Measurements from ENCODE around the gene UTS2B. TPM values are rescaled to one million over a fixed set of nuclear protein-coding genes. Genes with fewer than 3 reads are reported as not detected.

The UTS2B gene
- total and polyA plus RNA-seq, 4 donors = 0.15 to 2.8 (median 0.60) TPM

DNA sequence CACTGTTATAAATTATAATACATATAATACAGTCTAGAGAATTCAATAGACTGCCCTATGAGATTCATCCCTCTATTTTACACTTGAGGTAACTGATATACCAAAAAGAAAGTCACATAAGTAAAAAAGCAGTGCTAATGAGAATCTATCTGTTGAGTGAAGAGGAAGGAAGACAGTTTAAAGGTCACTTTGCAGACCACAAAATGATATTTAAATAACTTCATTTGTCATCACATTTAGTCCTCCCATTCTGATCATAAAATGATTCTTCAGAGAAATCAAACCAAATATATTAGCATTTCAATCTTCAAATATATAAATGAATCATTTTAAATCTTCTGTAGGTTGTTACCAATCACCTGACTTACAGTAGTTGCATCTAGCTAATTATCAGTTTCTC, 61.6 kb downstream of the UTS2B start:
- intact Hi-C loops (cut with DNase I) = no loop called here
- Histone ChIP-seq H3K27ac (ENCODE audit: low read depth in 1 of 2, low read length in 2 of 2) (no peak overlapping the region), H3K4me3 (ENCODE audit: low read length in 2 of 2) (no peak overlapping the region), H3K27me3 (ENCODE audit: control insufficient read depth in 1 of 2, insufficient read depth in 2 of 2, low read length in 1 of 2) (no peaks in the 10 kb centered on the region), H3K4me1 (ENCODE audit: control insufficient read depth in 1 of 2, insufficient read depth in 2 of 2, low read length in 2 of 2) (no peaks in the 10 kb centered on the region), H3K9me3 (ENCODE audit: control insufficient read depth, low read length) (no peaks in the 10 kb centered on the region), H3K36me3 (ENCODE audit: control insufficient read depth in 1 of 2, insufficient read depth in 2 of 2, low read length in 1 of 2) (no peaks in the 10 kb centered on the region)
- DNase-seq (no peak), ATAC-seq (ENCODE audit: low FRiP score) (no peak)

DNA sequence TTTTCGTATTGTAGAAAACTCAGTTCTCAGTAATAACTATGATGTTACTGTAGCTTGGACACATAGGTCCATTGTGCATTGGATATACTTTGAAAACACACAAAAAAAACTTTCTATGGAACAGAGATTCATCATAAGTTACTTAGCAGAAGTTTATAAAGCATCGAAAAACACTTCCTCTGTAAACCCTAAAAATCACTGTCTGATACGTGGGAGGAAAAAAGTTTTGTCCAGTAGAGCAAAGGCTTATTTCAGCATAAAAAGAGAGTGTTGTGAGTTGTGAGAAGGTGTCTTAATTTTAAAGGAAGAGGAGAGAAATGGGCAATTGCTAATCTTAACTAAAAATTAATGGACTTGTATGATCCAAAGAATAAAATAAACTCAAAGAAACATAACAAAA, 66.5 kb downstream of the UTS2B start:
- Histone ChIP-seq H3K4me3 (ENCODE audit: low read length in 2 of 2) (no peak overlapping the region), H3K9me3 (ENCODE audit: control insufficient read depth, low read length) (no peaks in the 10 kb centered on the region), H3K27me3 (ENCODE audit: control insufficient read depth in 1 of 2, insufficient read depth in 2 of 2, low read length in 1 of 2) (no peaks in the 10 kb centered on the region), H3K27ac (ENCODE audit: low read depth in 1 of 2, low read length in 2 of 2) (no peak overlapping the region), H3K36me3 (ENCODE audit: control insufficient read depth in 1 of 2, insufficient read depth in 2 of 2, low read length in 1 of 2) (no peaks in the 10 kb centered on the region), H3K4me1 (ENCODE audit: control insufficient read depth in 1 of 2, insufficient read depth in 2 of 2, low read length in 2 of 2) (no peaks in the 10 kb centered on the region)
- DNase-seq = no peak
- 66 to 67% methylated on average over 3 of the region's 3 CpGs for WGBS, 2 donors
- intact Hi-C loops (cut with DNase I) = no loop called here
- no peak for ATAC-seq (ENCODE audit: low FRiP score)

DNA sequence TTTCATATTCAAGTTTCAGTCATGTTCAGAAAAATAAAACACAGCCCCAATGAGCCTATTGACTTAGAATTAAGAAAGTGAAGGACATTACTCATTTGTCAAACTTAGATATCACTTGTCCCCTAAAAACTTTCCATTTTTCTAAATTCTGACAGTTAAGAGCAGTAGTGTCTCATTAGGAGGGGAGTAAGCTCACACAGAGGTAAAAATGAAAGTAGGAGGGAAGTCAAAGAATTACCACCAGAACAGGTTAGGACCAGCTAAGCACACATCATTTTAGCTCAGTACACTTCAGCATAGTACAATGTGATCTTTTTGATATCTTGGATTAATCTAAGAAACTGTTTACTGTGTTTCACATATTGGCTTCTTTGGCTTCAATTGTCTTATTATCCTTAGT, 67.0 kb downstream of the UTS2B start:
- H3K36me3 ChIP-seq (ENCODE audit: control insufficient read depth in 1 of 2, insufficient read depth in 2 of 2, low read length in 1 of 2) = no peaks in the 10 kb centered on the region
- no peak overlapping the region for H3K27ac ChIP-seq (ENCODE audit: low read depth in 1 of 2, low read length in 2 of 2)
- H3K4me1 ChIP-seq (ENCODE audit: control insufficient read depth in 1 of 2, insufficient read depth in 2 of 2, low read length in 2 of 2) = no peaks in the 10 kb centered on the region
- intact Hi-C loops (cut with DNase I) = no loop called here
- no peak for DNase-seq
- H3K9me3 ChIP-seq (ENCODE audit: control insufficient read depth, low read length) = no peaks in the 10 kb centered on the region
- no peak overlapping the region for H3K4me3 ChIP-seq (ENCODE audit: low read length in 2 of 2)
- no peak for ATAC-seq (ENCODE audit: low FRiP score)
- no peaks in the 10 kb centered on the region for H3K27me3 ChIP-seq (ENCODE audit: control insufficient read depth in 1 of 2, insufficient read depth in 2 of 2, low read length in 1 of 2)

DNA sequence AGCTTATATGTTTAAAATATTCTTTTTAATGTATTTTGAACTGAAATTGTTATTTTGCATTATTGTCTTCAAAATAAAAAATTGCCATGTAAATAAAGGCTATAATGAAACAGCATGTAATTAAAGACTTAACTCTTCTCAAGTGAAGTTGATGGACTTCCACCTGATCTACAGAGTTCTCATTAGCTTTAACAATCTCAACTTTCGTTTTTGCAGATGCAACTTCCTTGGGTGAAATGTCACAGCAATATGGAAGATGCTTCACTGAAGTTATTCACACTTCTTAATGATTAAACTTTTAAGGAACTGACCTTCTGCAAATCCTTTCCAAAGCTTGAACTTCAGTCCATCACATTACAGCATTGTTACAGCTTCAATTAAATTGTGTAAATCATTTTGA, 67.7 kb downstream of the UTS2B start:
- Histone ChIP-seq H3K4me3 (ENCODE audit: low read length in 2 of 2) (no peak overlapping the region), H3K27ac (ENCODE audit: low read depth in 1 of 2, low read length in 2 of 2) (no peak overlapping the region), H3K9me3 (ENCODE audit: control insufficient read depth, low read length) (no peaks in the 10 kb centered on the region), H3K27me3 (ENCODE audit: control insufficient read depth in 1 of 2, insufficient read depth in 2 of 2, low read length in 1 of 2) (no peaks in the 10 kb centered on the region), H3K4me1 (ENCODE audit: control insufficient read depth in 1 of 2, insufficient read depth in 2 of 2, low read length in 2 of 2) (no peaks in the 10 kb centered on the region), H3K36me3 (ENCODE audit: control insufficient read depth in 1 of 2, insufficient read depth in 2 of 2, low read length in 1 of 2) (no peaks in the 10 kb centered on the region)
- no peak for DNase-seq
- WGBS, 2 donors = 81 to 84% methylated on average over 1 of the region's 1 CpG
- no peak for ATAC-seq (ENCODE audit: low FRiP score)
- intact Hi-C loops (cut with DNase I) = no loop called here

GRCh38 chr3:191261304-191261638, 69.1 kb downstream of the UTS2B start:
- DNase-seq (no peak), ATAC-seq (ENCODE audit: low FRiP score) (no peak)
- Histone ChIP-seq H3K36me3 (ENCODE audit: control insufficient read depth in 1 of 2, insufficient read depth in 2 of 2, low read length in 1 of 2) (no peaks in the 10 kb centered on the region), H3K9me3 (ENCODE audit: control insufficient read depth, low read length) (no peaks in the 10 kb centered on the region), H3K27me3 (ENCODE audit: control insufficient read depth in 1 of 2, insufficient read depth in 2 of 2, low read length in 1 of 2) (no peaks in the 10 kb centered on the region), H3K27ac (ENCODE audit: low read depth in 1 of 2, low read length in 2 of 2) (no peak overlapping the region), H3K4me3 (ENCODE audit: low read length in 2 of 2) (no peak overlapping the region), H3K4me1 (ENCODE audit: control insufficient read depth in 1 of 2, insufficient read depth in 2 of 2, low read length in 2 of 2) (no peaks in the 10 kb centered on the region)
- intact Hi-C loops (cut with DNase I) = no loop called here

GRCh38 chr3:191260431-191261303, 69.7 kb downstream of the UTS2B start:
- Histone ChIP-seq H3K27me3 (ENCODE audit: control insufficient read depth in 1 of 2, insufficient read depth in 2 of 2, low read length in 1 of 2) (no peaks in the 10 kb centered on the region), H3K9me3 (ENCODE audit: control insufficient read depth, low read length) (no peaks in the 10 kb centered on the region), H3K4me1 (ENCODE audit: control insufficient read depth in 1 of 2, insufficient read depth in 2 of 2, low read length in 2 of 2) (no peaks in the 10 kb centered on the region), H3K36me3 (ENCODE audit: control insufficient read depth in 1 of 2, insufficient read depth in 2 of 2, low read length in 1 of 2) (no peaks in the 10 kb centered on the region), H3K4me3 (ENCODE audit: low read length in 2 of 2) (no peak overlapping the region), H3K27ac (ENCODE audit: low read depth in 1 of 2, low read length in 2 of 2) (no peak overlapping the region)
- ATAC-seq (ENCODE audit: low FRiP score) = no peak
- no peak for DNase-seq
- WGBS, 2 donors = 78 to 80% methylated on average over 11 of the region's 11 CpGs
- intact Hi-C loops (cut with DNase I) = no loop called here

GRCh38 chr3:191259486-191259885, 70.8 kb downstream of the UTS2B start:
- no peaks in the 10 kb centered on the region for H3K27me3 ChIP-seq (ENCODE audit: control insufficient read depth in 1 of 2, insufficient read depth in 2 of 2, low read length in 1 of 2)
- H3K4me1 ChIP-seq (ENCODE audit: control insufficient read depth in 1 of 2, insufficient read depth in 2 of 2, low read length in 2 of 2) = peaks cover 0 to 1% of the 10 kb centered on the region in 2 donors
- intact Hi-C loops (cut with DNase I) = no loop called here
- H3K36me3 ChIP-seq (ENCODE audit: control insufficient read depth in 1 of 2, insufficient read depth in 2 of 2, low read length in 1 of 2) = no peaks in the 10 kb centered on the region
- no peak overlapping the region for H3K4me3 ChIP-seq (ENCODE audit: low read length in 2 of 2)
- ATAC-seq (ENCODE audit: low FRiP score) = no peak
- 0 to 1% methylated on average over 1 of the region's 1 CpG for WGBS, 2 donors
- no peaks in the 10 kb centered on the region for H3K9me3 ChIP-seq (ENCODE audit: control insufficient read depth, low read length)
- no peak for DNase-seq
- no peak overlapping the region for H3K27ac ChIP-seq (ENCODE audit: low read depth in 1 of 2, low read length in 2 of 2)

- H3K4me1 ChIP-seq (ENCODE audit: control insufficient read depth in 1 of 2, insufficient read depth in 2 of 2, low read length in 2 of 2) = peaks cover 0 to 1% of the 10 kb centered on the region in 2 donors
- H3K27ac ChIP-seq (ENCODE audit: low read depth in 1 of 2, low read length in 2 of 2) = no peak overlapping the region
- no peak for DNase-seq
- ATAC-seq (ENCODE audit: low FRiP score) = no peak
- no peaks in the 10 kb centered on the region for H3K9me3 ChIP-seq (ENCODE audit: control insufficient read depth, low read length)
- intact Hi-C loops (cut with DNase I) = no loop called here
- 95 to 98% methylated on average over 2 of the region's 2 CpGs for WGBS, 2 donors
- no peaks in the 10 kb centered on the region for H3K27me3 ChIP-seq (ENCODE audit: control insufficient read depth in 1 of 2, insufficient read depth in 2 of 2, low read length in 1 of 2)
- no peak overlapping the region for H3K4me3 ChIP-seq (ENCODE audit: low read length in 2 of 2)
- no peaks in the 10 kb centered on the region for H3K36me3 ChIP-seq (ENCODE audit: control insufficient read depth in 1 of 2, insufficient read depth in 2 of 2, low read length in 1 of 2)
Observed at GRCh38 chr3:191257286-191257685, 73.0 kb downstream of the UTS2B start.

- intact Hi-C loops (cut with DNase I) = no loop called here
Observed at GRCh38 chr3:191256405-191256804, 73.9 kb downstream of the UTS2B start.

More at GRCh38 chr3:191256405-191256804, 73.9 kb downstream of the UTS2B start:
- H3K27me3 ChIP-seq (ENCODE audit: control insufficient read depth in 1 of 2, insufficient read depth in 2 of 2, low read length in 1 of 2) = no peaks in the 10 kb centered on the region
- H3K4me1 ChIP-seq (ENCODE audit: control insufficient read depth in 1 of 2, insufficient read depth in 2 of 2, low read length in 2 of 2) = peaks cover 0 to 1% of the 10 kb centered on the region in 2 donors
- H3K27ac ChIP-seq (ENCODE audit: low read depth in 1 of 2, low read length in 2 of 2) = no peak overlapping the region
- ATAC-seq (ENCODE audit: low FRiP score) (no peak), DNase-seq (no peak)
- no peaks in the 10 kb centered on the region for H3K9me3 ChIP-seq (ENCODE audit: control insufficient read depth, low read length)
- no peaks in the 10 kb centered on the region for H3K36me3 ChIP-seq (ENCODE audit: control insufficient read depth in 1 of 2, insufficient read depth in 2 of 2, low read length in 1 of 2)
- no peak overlapping the region for H3K4me3 ChIP-seq (ENCODE audit: low read length in 2 of 2)
